H1 (cell line): ENCODE measurements around the gene DLG5. TPM values are rescaled to one million over a fixed set of nuclear protein-coding genes. Genes with fewer than 3 reads are reported as not detected.

Source experiments
- ASH2L ChIP-seq: fragments of 200-600, 300-600 bp; sonication (generic); IDR thresholded peaks from one replicate; pipeline ENCODE4 v1.7.1; 2017; ENCODE audit warnings: low read length
- CTBP2 ChIP-seq: IDR thresholded peaks from 2 replicates; pipeline ENCODE4 v1.7.0; 2011; ENCODE audit warnings: borderline replicate concordance, mild to moderate bottlenecking, moderate library complexity, mixed read lengths, low read length; ENCODE audit not compliant: insufficient read depth, insufficient read length
- E2F6 ChIP-seq: IDR thresholded peaks from 2 replicates; pipeline ENCODE4 v1.6.1; 2012; ENCODE audit warnings: inconsistent platforms
- EGR1 ChIP-seq: IDR thresholded peaks from 2 replicates; pipeline ENCODE4 v1.6.1; 2011; ENCODE audit warnings: low read depth, low read length, borderline replicate concordance
- EZH2 ChIP-seq: fragments of 200-600 bp; sonication (generic); IDR thresholded peaks from 2 replicates; pipeline ENCODE4 v1.7.1; 2012; ENCODE audit warnings: low read depth, mild to moderate bottlenecking, moderate library complexity, low read length, inconsistent platforms; ENCODE audit not compliant: severe bottlenecking
- GTF2F1 ChIP-seq: IDR thresholded peaks from 2 replicates; pipeline ENCODE4 v1.6.1; 2012; ENCODE audit warnings: low read depth, low read length, improper control_type of control experiment, borderline replicate concordance
- MAFK ChIP-seq: IDR thresholded peaks from 2 replicates; pipeline ENCODE4 v1.6.1; 2012; ENCODE audit warnings: low read depth, mild to moderate bottlenecking, improper control_type of control experiment, low read length
- NRF1 ChIP-seq: IDR thresholded peaks from 2 replicates; pipeline ENCODE4 v1.6.1; 2011; ENCODE audit warnings: mild to moderate bottlenecking, low read depth, low read length, improper control_type of control experiment
- POLR2A ChIP-seq, 2 experiments: IDR thresholded peaks; 1 replicate in 1 of 2; 2 replicates in 1 of 2; pipeline ENCODE4 v1.6.1; 2011; ENCODE audit warnings: low read depth in 2 of 2, low read length in 2 of 2, mild to moderate bottlenecking in 2 of 2; ENCODE audit errors: control extremely low read depth in 1 of 2
- RBBP5 ChIP-seq: IDR thresholded peaks from 2 replicates; pipeline ENCODE4 v1.7.1; 2012; ENCODE audit warnings: low read depth, mild to moderate bottlenecking, inconsistent platforms, low read length, moderate library complexity, borderline replicate concordance
- RNF2 ChIP-seq: fragments of 200-900, 300-1000 bp; sonication (generic); IDR thresholded peaks from 2 replicates; pipeline ENCODE4 v1.7.1; 2016; ENCODE audit warnings: borderline replicate concordance, low read depth, mild to moderate bottlenecking, antibody characterized with exemption, low read length; ENCODE audit not compliant: poor library complexity, severe bottlenecking; ENCODE audit errors: missing control alignments
- SIN3A ChIP-seq, 2 experiments: IDR thresholded peaks in 1 of 2; conservative IDR thresholded peaks in 1 of 2; 2 replicates each; pipeline ENCODE4 v1.6.1; 2011 to 2012; ENCODE audit warnings: low read length in 2 of 2, improper control_type of control experiment in 1 of 2, low read depth in 1 of 2, mild to moderate bottlenecking in 1 of 2
- TBP ChIP-seq: IDR thresholded peaks from 2 replicates; pipeline ENCODE4 v1.6.1; 2011; ENCODE audit warnings: low read depth, low read length, improper control_type of control experiment
- USF2 ChIP-seq: IDR thresholded peaks from 2 replicates; pipeline ENCODE4 v1.6.1; 2011; ENCODE audit warnings: low read length, improper control_type of control experiment
- YY1 ChIP-seq: IDR thresholded peaks from 2 replicates; pipeline ENCODE4 v1.6.1; 2011; ENCODE audit warnings: low read depth, mild to moderate bottlenecking, low read length
- polyA plus RNA-seq, 7 experiments: library from polyadenylated mRNA; depleted of rRNA in 3 of 7; stranded (reverse) in 5 of 7; unstranded in 2 of 7; fragments of >200 nt in 5 of 7; fragments of 200-250 nt in 2 of 7; gene quantifications; 1 replicate in 5 of 7; 2 replicates in 1 of 7; 4 replicates in 1 of 7; pipeline versions ENCODE4 v1.2.1 to v1.2.3, GENCODE V29; 2011 to 2013; ENCODE audit warnings: missing spikeins in 2 of 7, mixed read lengths in 2 of 7
- total RNA-seq: library from RNA; stranded (reverse); fragmentation: NEBNext Ultra II Directional; extraction: Animal tissue kit (Norgen Biotek cat#: 25700); gene quantifications from 2 replicates; pipeline ENCODE4 v1.2.1, GENCODE V29; 2021

The DLG5 gene
- total and polyA plus RNA-seq, 2 of the 8 experiments (the other 6 are each of a cell fraction or from before 2014, with no cell fraction given): 15.6 to 71.4 TPM

DNA sequence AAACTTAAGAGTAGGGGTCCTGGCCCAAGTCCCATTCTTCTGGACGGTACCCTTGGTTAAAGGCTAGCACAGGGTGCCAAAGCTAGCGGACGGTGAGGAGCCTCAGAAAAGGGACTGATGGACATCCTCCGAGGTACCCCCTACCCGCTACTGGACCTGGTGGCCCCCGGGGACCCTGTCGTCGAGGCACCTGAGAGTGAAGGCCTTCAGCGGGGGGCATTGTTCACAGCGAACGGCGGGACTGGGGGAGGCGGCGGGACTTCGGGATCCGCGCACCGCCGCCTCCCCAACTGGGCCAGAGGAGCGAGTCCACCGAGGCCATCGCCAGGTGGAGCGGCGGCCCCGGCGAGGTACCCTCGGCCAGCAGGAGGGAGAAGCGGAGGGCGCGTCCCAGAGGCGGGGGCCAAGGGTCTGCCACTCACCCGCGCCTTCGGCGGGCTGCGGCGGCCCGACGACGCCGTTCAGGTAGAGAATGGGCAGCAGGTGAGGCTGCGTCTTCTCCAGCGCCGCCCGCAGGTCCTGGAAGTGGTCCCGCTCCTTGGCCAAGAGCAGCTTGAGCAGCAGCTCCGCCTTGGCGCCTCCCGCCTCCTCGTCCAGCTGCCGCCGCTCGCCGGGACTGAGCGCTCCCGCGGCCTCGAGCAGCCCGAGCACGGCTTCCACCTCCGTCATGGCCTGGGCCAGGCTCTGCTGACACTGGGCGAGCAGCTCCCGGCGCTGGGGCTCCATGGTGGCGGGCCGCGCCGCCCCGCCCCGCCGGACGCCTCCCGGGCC, 575 bp downstream of the DLG5 start (continued):
- TF ChIP-seq ASH2L (peak; percentile 54), TBP (0 out of 2 replicates have a peak, but pooled peaks have one; percentile 10), POLR2A (IDR thresholded peaks at IDR 0.05; ENCODE audit: control extremely low read depth in 1 of 2, low read depth in 2 of 2, low read length in 2 of 2) (peak in 1 of 2 experiments; percentile 66; a peak in 1 of 3 replicates), GTF2F1 (no peak), CTBP2 (no peak), EGR1 (no peak), NRF1 (no peak), RBBP5 (peak; percentile 80; the same call in 1 of the 2 replicates), RNF2 (no peak), YY1 (no peak), MAFK (no peak), USF2 (no peak), EZH2 (no peak), SIN3A (conservative IDR thresholded peaks at IDR 0.05 in 1 of 2, IDR thresholded peaks at IDR 0.05 in 1 of 2; ENCODE audit: low read depth in 1 of 2, low read length in 2 of 2) (no peak; a peak in 1 of 4 replicates), E2F6 (peak; percentile 64)
